HG03196 (cell line): ENCODE results near the gene B3GAT3.
A peak's percentile ranks its signal among the peaks of the same experiment; 100 is the strongest.
"Not testable (repeated sequence)": the region's sequence is repeated elsewhere in the genome, so short reads cannot be mapped to it uniquely, and the experiment has no call there.

Experiments used
- ATAC-seq: cut with Tn5 transposase; IDR thresholded peaks from one replicate; pipeline ENCODE4 v1.9.1; 2021; ENCODE audit not compliant: unreplicated experiment

Gene B3GAT3

GRCh38 chr11:62621567-62622470, at the start of gene B3GAT3:
Gene B3GAT3, minus strand, starts transcription at chr11:62621986. Its CDS starts 39 bp downstream, at chr11:62621947.
- ATAC-seq: peak; percentile 90

GRCh38 chr11:62671236-62671607, 49.4 kb upstream of the B3GAT3 start:
- ATAC-seq: no peak

GRCh38 chr11:62669420-62670161, 47.8 kb upstream of the B3GAT3 start:
- no peak for ATAC-seq

GRCh38 chr11:62667460-62667859, 45.7 kb upstream of the B3GAT3 start:
- ATAC-seq: no peak

- ATAC-seq: no peak
Measured at GRCh38 chr11:62666259-62666926, 44.6 kb upstream of the B3GAT3 start.

GRCh38 chr11:62665599-62666258, 43.9 kb upstream of the B3GAT3 start:
- ATAC-seq: peak; percentile 19

- peak; percentile 81 for ATAC-seq
Measured at GRCh38 chr11:62665075-62665598, 43.4 kb upstream of the B3GAT3 start, which contains the start of the genes C11orf98 and CSKMT. Gene C11orf98, minus strand, starts transcription at chr11:62665210. Its CDS starts 41 bp downstream, at chr11:62665169. Gene CSKMT, plus strand, starts transcription at chr11:62665312. Its CDS starts 568 bp downstream, at chr11:62665880.

GRCh38 chr11:62664405-62665074, 42.8 kb upstream of the B3GAT3 start:
- peak; percentile 25 for ATAC-seq

- ATAC-seq: no peak
Measured at GRCh38 chr11:62656796-62657429, 35.1 kb upstream of the B3GAT3 start.

GRCh38 chr11:62654297-62654696, 32.5 kb upstream of the B3GAT3 start:
- ATAC-seq: no peak

- ATAC-seq: peak; percentile 18
Measured at GRCh38 chr11:62652161-62653006, 30.6 kb upstream of the B3GAT3 start.

- ATAC-seq: not testable (repeated sequence)
Measured at GRCh38 chr11:62650283-62650682, 28.5 kb upstream of the B3GAT3 start.

GRCh38 chr11:62649486-62649885, 27.7 kb upstream of the B3GAT3 start:
- ATAC-seq: no peak

GRCh38 chr11:62648967-62649364, 27.2 kb upstream of the B3GAT3 start:
- ATAC-seq: no peak

- no peak for ATAC-seq
Measured at GRCh38 chr11:62648185-62648966, 26.6 kb upstream of the B3GAT3 start.

- ATAC-seq: no peak
Measured at GRCh38 chr11:62647609-62648005, 25.8 kb upstream of the B3GAT3 start.

GRCh38 chr11:62646825-62647608, 25.2 kb upstream of the B3GAT3 start:
- no peak for ATAC-seq
